ENCODE measurements around the gene TNS2. TPM values are rescaled to one million over a fixed set of nuclear protein-coding genes. Genes with fewer than 3 reads are reported as not detected.

TNS2 gene
- total RNA-seq, 1 experiment from 2014 or later: 7.0 TPM

- DNase-seq (ENCODE audit: low read depth): no peak
These were observed 6.4 kb downstream of the TNS2 start for GRCh38 chr12:53056296-53056695.

- DNase-seq (ENCODE audit: low read depth): no peak
These were observed 7.0 kb downstream of the TNS2 start for GRCh38 chr12:53056901-53057300.

- no peak for DNase-seq (ENCODE audit: low read depth)
These were observed 8.1 kb downstream of the TNS2 start for GRCh38 chr12:53057816-53058500.

GRCh38 chr12:53058674-53059433 is 9.0 kb downstream of the TNS2 start:
- no peak for DNase-seq (ENCODE audit: low read depth)

GRCh38 chr12:53059434-53060063 is 9.7 kb downstream of the TNS2 start:
- no peak for DNase-seq (ENCODE audit: low read depth)

- DNase-seq (ENCODE audit: low read depth): no peak
These were observed 10.3 kb downstream of the TNS2 start for GRCh38 chr12:53060064-53060720.

GRCh38 chr12:53060721-53061276 is 10.9 kb downstream of the TNS2 start:
- DNase-seq (ENCODE audit: low read depth): no peak

GRCh38 chr12:53061404-53062010 is 11.6 kb downstream of the TNS2 start:
- DNase-seq (ENCODE audit: low read depth): no peak

- no peak for DNase-seq (ENCODE audit: low read depth)
These were observed 12.4 kb downstream of the TNS2 start for GRCh38 chr12:53062011-53062961.

- no peak for DNase-seq (ENCODE audit: low read depth)
These were observed 13.3 kb downstream of the TNS2 start for GRCh38 chr12:53062977-53063707.

GRCh38 chr12:53063708-53064612 is 14.1 kb downstream of the TNS2 start:
- DNase-seq (ENCODE audit: low read depth): no peak

GRCh38 chr12:53064613-53065436 is 15.0 kb downstream of the TNS2 start:
- no peak for DNase-seq (ENCODE audit: low read depth)

- no peak for DNase-seq (ENCODE audit: low read depth)
These were observed 15.6 kb downstream of the TNS2 start for GRCh38 chr12:53065470-53065869.

GRCh38 chr12:53065975-53066931 is 16.4 kb downstream of the TNS2 start:
- DNase-seq (ENCODE audit: low read depth): peak; percentile 88

- no peak for DNase-seq (ENCODE audit: low read depth)
These were observed 17.5 kb downstream of the TNS2 start for GRCh38 chr12:53067074-53067992.

Measured in Daoy (cell line).